HG03558 (cell line): ENCODE results near the gene TMEFF1.

Experiments used
- ATAC-seq: cut with Tn5 transposase; IDR thresholded peaks from one replicate; pipeline ENCODE4 v1.9.1; 2021; ENCODE audit warnings: moderate number of reproducible peaks; ENCODE audit not compliant: unreplicated experiment; ENCODE audit errors: extremely low read depth

The TMEFF1 gene

GRCh38 chr9:100567856-100568255 is 94.9 kb downstream of the TMEFF1 start:
- ATAC-seq: no peak

DNA sequence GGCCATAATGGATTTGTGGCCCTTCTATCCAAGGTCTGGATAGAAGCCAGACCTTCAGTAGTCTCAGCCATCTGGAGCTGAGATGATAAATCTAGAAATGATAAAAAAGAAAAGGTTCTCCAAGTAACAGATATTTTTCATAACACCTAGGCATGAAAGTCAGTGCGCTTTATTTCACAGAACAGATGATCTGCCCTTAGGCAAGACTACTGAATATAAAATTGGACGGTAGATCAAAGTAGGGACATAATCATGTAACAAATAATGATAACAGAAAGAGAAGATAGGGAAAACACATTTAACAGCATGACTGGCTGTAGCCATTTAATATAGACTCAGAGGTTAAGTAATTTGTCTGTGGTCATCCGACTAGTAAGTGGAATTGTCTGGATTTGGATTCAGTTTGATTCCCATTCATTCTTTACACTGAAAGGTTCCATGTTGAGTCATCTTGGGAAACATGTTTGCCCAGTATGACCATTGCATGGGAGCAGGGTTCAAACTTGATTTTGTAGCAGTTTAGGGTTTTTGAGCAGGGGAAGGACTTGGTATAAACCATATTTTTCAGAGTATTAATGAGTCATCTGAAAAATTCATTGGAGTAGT is 100.8 kb downstream of the TMEFF1 start:
- no peak for ATAC-seq

DNA sequence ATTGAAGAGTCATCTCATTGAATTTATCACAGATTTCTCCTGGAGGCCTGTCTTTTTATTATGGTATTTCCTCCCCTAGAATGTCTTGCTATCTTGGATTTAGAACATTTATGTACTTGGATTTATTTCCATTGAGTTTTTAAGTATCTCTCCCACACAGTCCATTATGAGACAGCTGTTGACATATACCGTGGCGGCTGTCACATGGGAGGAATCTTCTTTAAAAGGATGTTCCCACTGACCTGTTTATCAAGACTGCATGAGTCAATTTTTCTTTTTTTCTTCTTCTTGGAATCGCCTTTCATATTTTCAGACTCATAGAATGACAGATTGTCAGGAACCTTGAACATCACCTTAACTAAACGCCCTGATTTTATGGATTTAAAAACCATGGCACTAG is 102.1 kb downstream of the TMEFF1 start:
- ATAC-seq: no peak

GRCh38 chr9:100575765-100576386 is 102.9 kb downstream of the TMEFF1 start:
- ATAC-seq: no peak

GRCh38 chr9:100577776-100578448 is 105.0 kb downstream of the TMEFF1 start, which contains the start of gene CAVIN4:
Gene CAVIN4, plus strand, starts transcription at chr9:100578079. Its CDS starts 65 bp downstream, at chr9:100578144.
- no peak for ATAC-seq

GRCh38 chr9:100578610-100579009 is 105.7 kb downstream of the TMEFF1 start:
- ATAC-seq: no peak

GRCh38 chr9:100579665-100580064 is 106.7 kb downstream of the TMEFF1 start:
- no peak for ATAC-seq

- no peak for ATAC-seq
Measured at GRCh38 chr9:100580257-100580656, 107.3 kb downstream of the TMEFF1 start.

DNA sequence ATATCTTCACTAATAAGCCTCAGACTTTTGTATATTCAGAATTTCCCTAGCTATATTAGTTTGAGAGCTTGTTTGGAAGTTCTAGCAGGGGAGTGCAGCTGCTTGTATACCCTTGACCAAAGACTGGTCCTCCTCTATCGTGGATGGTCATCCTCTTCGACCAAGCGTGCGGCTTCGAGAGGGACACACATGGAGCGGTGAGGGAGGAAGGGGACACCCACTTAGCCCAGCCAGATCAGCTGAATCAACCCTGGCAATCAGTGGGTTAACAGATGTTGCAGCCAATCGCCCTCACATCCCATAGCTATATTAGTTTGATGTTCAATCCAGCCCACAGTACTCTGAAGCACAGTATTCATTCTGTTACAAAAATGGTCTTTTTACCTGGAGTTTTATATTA is 108.1 kb downstream of the TMEFF1 start:
- ATAC-seq: no peak

DNA sequence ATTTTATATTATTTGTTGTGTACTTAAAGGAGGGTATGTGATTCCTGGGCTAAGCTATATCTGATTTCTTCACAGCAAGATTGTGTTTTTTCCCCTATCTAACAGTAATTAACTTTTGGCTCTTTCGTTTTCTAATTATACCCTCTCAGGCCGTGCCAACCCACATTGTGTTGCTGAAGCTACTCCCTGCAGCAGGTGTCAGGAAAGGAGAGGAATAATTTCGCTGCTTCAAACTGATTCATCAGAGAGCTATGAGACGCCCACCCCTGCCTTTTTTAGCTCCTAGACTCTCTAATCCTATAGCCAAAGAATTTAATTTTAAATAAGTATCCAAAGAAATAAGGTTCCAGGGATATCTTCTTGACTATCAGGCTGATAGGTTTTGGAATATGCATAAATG is 108.7 kb downstream of the TMEFF1 start:
- no peak for ATAC-seq

GRCh38 chr9:100583014-100583802 is 110.3 kb downstream of the TMEFF1 start:
- ATAC-seq: no peak

DNA sequence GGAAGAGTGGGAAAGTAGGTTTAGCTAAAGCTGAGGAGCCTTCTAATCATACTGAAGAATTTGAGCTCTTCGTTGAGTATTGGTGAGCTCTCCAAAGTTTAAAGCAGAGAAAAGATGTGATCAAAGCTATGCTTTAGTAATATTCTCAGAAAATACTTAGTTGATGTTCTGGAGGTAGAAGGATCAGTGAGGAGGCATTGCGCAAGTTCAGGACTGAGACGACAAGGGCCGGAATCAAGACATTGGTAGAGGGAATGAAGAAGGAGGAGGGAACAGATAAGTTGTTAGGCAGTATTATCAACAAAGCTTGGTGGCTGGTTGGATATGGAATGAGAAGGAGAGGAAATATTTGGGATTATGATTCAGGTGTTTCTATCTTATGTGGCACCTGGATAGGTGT is 112.0 kb downstream of the TMEFF1 start:
- no peak for ATAC-seq

GRCh38 chr9:100586093-100586492 is 113.1 kb downstream of the TMEFF1 start:
- no peak for ATAC-seq

- no peak for ATAC-seq
Measured at GRCh38 chr9:100587375-100587774, 114.4 kb downstream of the TMEFF1 start.

- no peak for ATAC-seq
Measured at GRCh38 chr9:100589582-100589981, 116.6 kb downstream of the TMEFF1 start.

DNA sequence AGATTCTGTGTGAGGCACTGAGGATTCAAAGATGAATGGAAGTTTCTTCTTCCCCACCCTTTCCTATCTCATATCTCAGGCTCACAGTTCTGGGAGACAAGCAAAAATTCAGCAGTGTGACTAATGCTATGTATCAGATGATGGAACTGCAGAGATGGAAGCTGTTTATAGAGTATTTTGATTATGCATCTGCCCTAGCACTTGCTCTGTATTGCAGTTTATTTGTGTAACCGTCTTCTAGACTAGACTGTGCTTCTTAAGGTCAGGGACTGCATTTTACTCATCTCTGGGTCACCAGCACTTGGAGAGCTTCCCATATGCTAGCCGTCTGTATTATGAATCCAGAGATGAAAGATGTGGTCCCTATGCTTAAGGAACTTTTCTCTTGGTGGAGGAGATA is 117.5 kb downstream of the TMEFF1 start:
- no peak for ATAC-seq

DNA sequence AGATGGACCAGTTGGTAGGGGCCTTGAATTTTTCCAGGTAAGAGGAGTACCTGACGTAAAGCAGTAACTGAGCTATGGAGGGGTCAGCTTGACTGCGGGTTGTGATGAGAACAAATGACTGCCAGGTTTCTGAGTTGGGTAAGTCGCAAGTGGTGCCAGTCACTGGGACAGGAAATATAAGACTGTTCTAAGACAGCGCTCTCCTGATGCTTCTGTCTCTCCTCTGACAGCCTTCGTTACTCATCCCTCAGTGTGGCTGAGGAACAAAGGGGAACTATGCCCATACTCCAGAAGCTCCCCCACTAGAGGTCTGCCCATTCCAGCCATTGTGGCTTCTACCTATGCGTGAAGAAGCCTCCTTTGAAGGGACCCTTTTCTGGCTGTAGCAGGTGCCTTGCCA is 118.2 kb downstream of the TMEFF1 start:
- no peak for ATAC-seq

GRCh38 chr9:100591639-100592412 is 118.9 kb downstream of the TMEFF1 start:
- ATAC-seq: no peak

DNA sequence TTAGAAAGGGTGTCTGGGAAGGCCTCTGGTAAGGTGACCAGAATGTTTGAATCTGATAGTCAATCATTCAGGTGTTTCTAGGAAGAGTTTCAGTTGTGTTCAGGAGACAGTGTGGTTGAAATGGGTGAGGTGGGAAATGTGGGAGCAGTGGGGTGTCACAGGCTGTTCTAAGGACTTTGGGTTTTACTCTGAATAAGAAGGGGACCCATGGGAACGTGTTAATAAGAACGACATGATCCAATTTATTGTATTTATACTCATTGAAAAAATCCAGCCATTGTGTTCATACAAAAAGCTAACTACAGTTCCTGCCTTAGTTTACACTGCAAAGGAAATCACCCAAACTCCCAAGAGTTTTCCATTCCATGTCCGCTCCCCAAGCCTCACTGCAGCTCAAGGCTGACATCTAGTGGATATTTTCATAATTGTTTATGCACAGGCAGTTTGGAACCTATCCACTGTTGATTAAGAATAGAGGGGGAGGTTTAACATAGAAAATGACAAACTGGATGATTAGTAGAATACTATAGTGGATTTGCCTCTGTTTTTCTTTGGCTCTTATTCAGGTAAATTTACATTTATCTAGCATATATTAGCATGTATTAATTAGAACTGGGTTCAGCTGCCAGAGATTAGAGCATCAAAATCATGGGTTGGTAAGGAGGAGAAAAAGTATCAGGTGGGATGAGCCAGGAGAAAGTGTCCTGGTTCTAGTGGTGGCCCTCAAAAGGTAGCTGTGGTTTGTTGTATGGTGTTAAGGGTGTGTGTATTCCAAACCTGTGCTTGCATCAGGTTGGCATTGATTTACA is 122.6 kb downstream of the TMEFF1 start:
- no peak for ATAC-seq
